A549 treated with dexamethasone at 1 μM for 4 hours (cell line): ENCODE data around the gene B3GAT1. TPM values are rescaled to one million over a fixed set of nuclear protein-coding genes. Genes with fewer than 3 reads are reported as not detected.

Experiments
- total RNA-seq: library from RNA; stranded (reverse); fragments of 200-300 nt; extraction: Qiagen RNA extraction; gene quantifications from 5 replicates; pipeline ENCODE4 v1.2.3, GENCODE V29; 2022

The B3GAT1 gene
- 0.03 TPM in 1 of 5 replicates, not detected in the others for total RNA-seq

GRCh38 chr11:134412203-134413042 lies at the start of gene B3GAT1:
Gene B3GAT1 (minus strand): TSS chr11:134412242. CDS start chr11:134387659, 24,583 bp downstream.

GRCh38 chr11:134331354-134332188 lies 80.5 kb downstream of the B3GAT1 start, which contains the start of gene GLB1L2:
Gene GLB1L2 (plus strand): TSS chr11:134331988. CDS start chr11:134332062, 74 bp downstream.

Other genes with a start within 250 kb of the B3GAT1 start
- gene NCAPD3, start 188.3 kb downstream of the B3GAT1 start, total RNA-seq: 15.6 to 25.5 TPM (median 22.0 TPM) in 5 replicates
- gene VPS26B, start 187.6 kb downstream of the B3GAT1 start, total RNA-seq: 17.5 to 21.4 TPM (median 20.9 TPM) in 5 replicates
- gene THYN1, start 158.9 kb downstream of the B3GAT1 start, total RNA-seq: 17.0 to 20.1 TPM (median 17.7 TPM) in 5 replicates
- 7.6 to 8.5 TPM (median 8.1 TPM) in 5 replicates for gene ACAD8, start 158.7 kb downstream of the B3GAT1 start, total RNA-seq
- 0.02 to 0.04 TPM in 2 of 5 replicates, not detected in the others for gene GLB1L3, start 135.9 kb downstream of the B3GAT1 start, total RNA-seq
- 1.4 to 2.2 TPM (median 2.0 TPM) in 5 replicates for gene GLB1L2, start 80.3 kb downstream of the B3GAT1 start, total RNA-seq